ENCODE measurements around the gene LEP. TPM values are rescaled to one million over a fixed set of nuclear protein-coding genes. Genes with fewer than 3 reads are reported as not detected.

The LEP gene
- total RNA-seq, 1 donor from 2014 or later = 7.4 TPM

- intact Hi-C loops (cut with DNase I) = loop anchor here (5.0 to 10.0 kb wide), 2 partner anchors 71 to 499 kb away; no protein-coding TSS in a partner anchor
- DNase-seq (ENCODE audit: extremely low spot score in 2 of 2) = peak in 1 of 2 donors; percentile 85
- no peak overlapping the region for H3K4me3 ChIP-seq
- H3K27ac ChIP-seq = no peak overlapping the region
- H3K27me3 ChIP-seq = no peaks in the 10 kb centered on the region
- H3K36me3 ChIP-seq = no peaks in the 10 kb centered on the region
- no peak for TF ChIP-seq POLR2A (IDR thresholded peaks at IDR 0.05)
- TF ChIP-seq, protein P1, sequence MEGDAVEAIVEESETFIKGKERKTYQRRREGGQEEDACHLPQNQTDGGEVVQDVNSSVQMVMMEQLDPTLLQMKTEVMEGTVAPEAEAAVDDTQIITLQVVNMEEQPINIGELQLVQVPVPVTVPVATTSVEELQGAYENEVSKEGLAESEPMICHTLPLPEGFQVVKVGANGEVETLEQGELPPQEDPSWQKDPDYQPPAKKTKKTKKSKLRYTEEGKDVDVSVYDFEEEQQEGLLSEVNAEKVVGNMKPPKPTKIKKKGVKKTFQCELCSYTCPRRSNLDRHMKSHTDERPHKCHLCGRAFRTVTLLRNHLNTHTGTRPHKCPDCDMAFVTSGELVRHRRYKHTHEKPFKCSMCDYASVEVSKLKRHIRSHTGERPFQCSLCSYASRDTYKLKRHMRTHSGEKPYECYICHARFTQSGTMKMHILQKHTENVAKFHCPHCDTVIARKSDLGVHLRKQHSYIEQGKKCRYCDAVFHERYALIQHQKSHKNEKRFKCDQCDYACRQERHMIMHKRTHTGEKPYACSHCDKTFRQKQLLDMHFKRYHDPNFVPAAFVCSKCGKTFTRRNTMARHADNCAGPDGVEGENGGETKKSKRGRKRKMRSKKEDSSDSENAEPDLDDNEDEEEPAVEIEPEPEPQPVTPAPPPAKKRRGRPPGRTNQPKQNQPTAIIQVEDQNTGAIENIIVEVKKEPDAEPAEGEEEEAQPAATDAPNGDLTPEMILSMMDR (IDR thresholded peaks at IDR 0.05) = no peak
- no peak for TF ChIP-seq POLR2AphosphoS5 (IDR thresholded peaks at IDR 0.05; ENCODE audit: insufficient read depth in 1 of 2, low read depth in 1 of 2)
- no peaks in the 10 kb centered on the region for H3K9me3 ChIP-seq
- peaks cover 8% of the 10 kb centered on the region for H3K4me1 ChIP-seq
These were observed 34.9 kb upstream of the LEP start for GRCh38 chr7:128206017-128206746.

GRCh38 chr7:128206747-128207500 is 34.2 kb upstream of the LEP start:
- H3K9me3 ChIP-seq = no peaks in the 10 kb centered on the region
- H3K4me3 ChIP-seq = no peak overlapping the region
- intact Hi-C loops (cut with DNase I) = loop anchor here (5.0 to 10.0 kb wide), 2 partner anchors 72 to 500 kb away; no protein-coding TSS in a partner anchor
- peaks cover under 1% of the 10 kb centered on the region for H3K4me1 ChIP-seq
- no peak for DNase-seq (ENCODE audit: extremely low spot score in 2 of 2)
- no peaks in the 10 kb centered on the region for H3K27me3 ChIP-seq
- H3K36me3 ChIP-seq = no peaks in the 10 kb centered on the region
- TF ChIP-seq POLR2A (IDR thresholded peaks at IDR 0.05) (no peak), POLR2AphosphoS5 (IDR thresholded peaks at IDR 0.05; ENCODE audit: insufficient read depth in 1 of 2, low read depth in 1 of 2) (no peak)
- TF ChIP-seq, protein P1 (IDR thresholded peaks at IDR 0.05) = no peak
- H3K27ac ChIP-seq = no peak overlapping the region

DNA sequence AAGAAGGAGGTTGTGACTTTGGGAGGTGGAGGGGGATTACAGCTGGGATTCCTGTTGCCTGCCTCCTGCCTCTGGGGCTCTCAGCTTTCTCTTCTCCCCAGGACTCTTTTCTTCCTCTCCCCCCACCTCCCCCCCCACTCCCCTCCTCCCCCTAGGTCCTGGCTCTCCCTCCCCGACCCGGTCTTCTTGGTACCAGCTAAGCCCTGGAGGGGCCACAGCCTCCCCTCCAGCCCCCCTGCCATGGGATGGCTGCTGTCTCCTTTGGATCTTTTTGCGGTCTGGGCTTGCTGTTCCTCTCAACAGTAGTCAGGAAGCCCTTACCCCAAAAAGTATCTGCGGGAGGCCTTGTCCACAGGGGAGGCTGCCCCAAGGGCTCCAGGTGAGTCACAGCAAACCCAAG is 33.5 kb upstream of the LEP start:
- TF ChIP-seq POLR2A (IDR thresholded peaks at IDR 0.05) (no peak), POLR2AphosphoS5 (IDR thresholded peaks at IDR 0.05; ENCODE audit: insufficient read depth in 1 of 2, low read depth in 1 of 2) (no peak)
- TF ChIP-seq, protein P1 (IDR thresholded peaks at IDR 0.05) = no peak
- Histone ChIP-seq H3K36me3 (no peaks in the 10 kb centered on the region), H3K27me3 (no peaks in the 10 kb centered on the region), H3K4me1 (no peaks in the 10 kb centered on the region), H3K9me3 (no peaks in the 10 kb centered on the region), H3K27ac (no peak overlapping the region), H3K4me3 (no peak overlapping the region)
- no peak for DNase-seq (ENCODE audit: extremely low spot score in 2 of 2)
- intact Hi-C loops (cut with DNase I) = loop anchor here (5.0 to 10.0 kb wide), 2 partner anchors 73 to 500 kb away; no protein-coding TSS in a partner anchor

GRCh38 chr7:128209229-128210035 is 31.6 kb upstream of the LEP start:
- Histone ChIP-seq H3K9me3 (no peaks in the 10 kb centered on the region), H3K27me3 (no peaks in the 10 kb centered on the region), H3K36me3 (no peaks in the 10 kb centered on the region), H3K4me3 (no peak overlapping the region), H3K4me1 (no peaks in the 10 kb centered on the region), H3K27ac (no peak overlapping the region)
- intact Hi-C loops (cut with DNase I) = loop anchor here (5.0 to 10.0 kb wide), 2 partner anchors 75 to 502 kb away; no protein-coding TSS in a partner anchor
- TF ChIP-seq POLR2AphosphoS5 (IDR thresholded peaks at IDR 0.05; ENCODE audit: insufficient read depth in 1 of 2, low read depth in 1 of 2) = no peak
- TF ChIP-seq, protein P1 (IDR thresholded peaks at IDR 0.05) = peak; percentile 93 to 96 (median 96)
- TF ChIP-seq POLR2A (IDR thresholded peaks at IDR 0.05) = no peak
- DNase-seq (ENCODE audit: extremely low spot score in 2 of 2) = no peak
